ENCODE results near the gene CARD11. TPM values are rescaled to one million over a fixed set of nuclear protein-coding genes. Genes with fewer than 3 reads are reported as not detected.

CARD11 gene
- total RNA-seq, 1 experiment from 2014 or later, result 0.04 TPM

DNA sequence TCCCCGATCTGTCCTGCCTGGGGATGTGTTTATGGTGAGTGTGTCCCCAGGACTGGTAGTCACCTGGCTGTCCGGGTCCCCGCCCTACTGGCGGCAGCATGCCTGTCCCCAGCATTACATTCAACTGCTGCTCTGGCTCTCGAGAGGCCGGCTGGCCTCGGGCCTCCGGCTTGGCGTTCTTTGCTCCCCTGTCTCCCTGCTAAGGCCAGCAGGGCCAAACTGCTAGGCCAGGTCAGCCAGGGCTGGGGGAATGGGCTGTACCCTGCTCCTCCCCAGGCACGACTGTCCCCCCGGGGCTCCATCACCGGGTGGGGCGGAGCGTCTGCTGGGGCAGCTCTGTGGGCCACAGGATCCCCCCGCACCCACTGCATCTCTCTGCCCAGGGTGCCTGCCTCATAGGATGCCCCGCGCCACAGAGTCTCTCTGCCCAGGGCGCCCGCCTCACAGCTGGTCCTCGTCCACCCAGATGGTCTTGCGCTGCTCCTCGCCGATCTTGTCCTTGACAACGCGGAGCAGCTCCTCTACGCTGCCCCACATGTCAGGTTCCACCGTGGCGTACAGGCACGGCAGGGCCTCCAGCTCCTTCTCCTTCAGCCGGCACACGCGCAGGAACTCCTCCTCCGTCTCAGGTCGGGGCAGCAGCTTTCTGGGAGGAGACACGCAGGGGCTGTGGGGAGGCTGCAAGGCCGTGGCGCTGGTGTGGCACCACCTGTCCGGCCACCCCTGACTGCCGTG lies 137.3 kb downstream of the CARD11 start:
- no peak for DNase-seq (ENCODE audit: low spot score)

DNA sequence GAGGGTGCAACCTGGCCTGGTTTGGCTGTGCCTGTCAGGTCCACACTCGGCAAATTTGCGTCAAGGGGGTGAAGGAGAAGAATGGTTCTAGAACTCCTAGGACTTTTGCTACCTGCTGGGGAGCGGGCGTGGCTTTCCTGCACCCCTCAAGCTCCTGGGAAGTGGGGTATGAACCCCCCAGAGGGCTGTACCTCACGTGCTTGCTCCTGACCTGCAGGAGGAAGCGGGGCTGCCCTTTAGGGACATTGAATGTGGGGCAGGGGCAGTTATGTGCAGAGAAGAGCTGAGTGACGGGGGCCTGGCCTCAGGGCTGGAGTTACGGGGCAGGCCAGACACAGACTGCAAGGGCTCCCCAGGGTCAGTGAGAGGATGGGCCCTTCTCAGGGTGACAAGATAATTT lies 138.2 kb downstream of the CARD11 start:
- DNase-seq (ENCODE audit: low spot score), result no peak

DNA sequence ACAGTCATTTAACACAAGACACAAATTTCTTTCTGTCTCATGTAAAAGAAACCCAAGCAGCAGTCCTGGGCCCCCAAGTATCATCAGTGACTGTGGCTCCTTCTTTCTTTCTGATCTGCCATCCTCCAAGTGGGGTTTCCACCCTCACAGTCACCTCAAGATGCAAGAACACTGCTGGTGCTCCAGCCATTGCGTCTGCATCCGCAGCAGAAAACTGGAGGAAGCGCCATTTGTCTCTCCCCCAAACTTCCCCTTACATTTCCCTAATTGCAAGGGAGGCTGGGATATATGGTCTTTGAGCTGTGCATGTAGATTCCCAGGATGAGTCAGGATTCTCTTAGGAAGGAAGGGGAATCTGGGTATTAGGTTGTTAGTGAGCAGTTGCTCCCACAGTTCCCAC lies 138.6 kb downstream of the CARD11 start:
- DNase-seq (ENCODE audit: low spot score), result no peak

GRCh38 chr7:2904202-2904601 lies 139.5 kb downstream of the CARD11 start:
- no peak for DNase-seq (ENCODE audit: low spot score)

GRCh38 chr7:2903682-2904162 lies 139.9 kb downstream of the CARD11 start:
- no peak for DNase-seq (ENCODE audit: low spot score)

GRCh38 chr7:2897023-2897422 lies 146.6 kb downstream of the CARD11 start:
- DNase-seq (ENCODE audit: low spot score), result no peak

GRCh38 chr7:2896131-2896530 lies 147.5 kb downstream of the CARD11 start:
- DNase-seq (ENCODE audit: low spot score), result no peak

DNA sequence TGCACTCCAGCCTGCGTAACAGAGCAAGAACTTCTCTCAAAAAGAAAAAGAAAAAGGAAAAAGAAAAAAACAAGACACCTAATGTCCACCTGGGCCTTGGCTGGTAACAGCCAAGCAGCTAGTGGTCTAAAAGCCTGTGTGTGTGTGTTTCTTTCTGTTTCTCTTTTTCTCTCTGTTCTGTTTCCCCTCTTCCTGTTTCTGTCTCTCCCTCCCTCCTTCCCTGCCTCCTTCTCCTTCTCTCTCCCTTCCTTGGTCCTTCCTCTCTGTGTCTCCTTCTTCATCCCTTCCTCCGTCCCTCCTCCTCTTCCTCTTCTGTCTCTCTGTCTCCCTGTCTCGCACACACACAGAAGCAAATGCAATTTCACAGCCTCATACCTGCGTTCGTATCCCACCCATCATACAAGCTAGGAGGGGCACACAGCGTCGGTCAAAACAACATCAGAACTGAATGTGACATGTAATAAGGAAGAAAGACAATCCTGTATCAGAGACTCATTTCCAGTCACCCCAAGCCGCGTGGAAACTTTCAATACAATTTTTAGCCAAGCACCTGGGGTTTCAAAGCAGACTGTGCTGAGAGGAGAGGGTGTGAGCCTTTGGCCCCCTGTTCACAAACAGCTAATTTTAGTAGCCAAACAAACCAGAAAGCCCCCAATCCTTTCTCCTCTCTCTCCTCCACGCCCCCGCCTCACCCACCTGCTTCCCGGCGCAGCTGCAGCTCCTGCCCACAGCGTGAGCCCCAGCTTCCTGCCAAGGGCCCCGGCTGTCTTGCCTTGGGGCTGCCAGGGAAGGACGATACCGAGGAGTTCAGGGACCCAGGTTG lies 149.3 kb downstream of the CARD11 start:
- no peak for DNase-seq (ENCODE audit: low spot score)

GRCh38 chr7:2893411-2893861 lies 150.2 kb downstream of the CARD11 start:
- no peak for DNase-seq (ENCODE audit: low spot score)

- DNase-seq (ENCODE audit: low spot score), result no peak
Observed at GRCh38 chr7:2892549-2892948, 151.1 kb downstream of the CARD11 start.

DNA sequence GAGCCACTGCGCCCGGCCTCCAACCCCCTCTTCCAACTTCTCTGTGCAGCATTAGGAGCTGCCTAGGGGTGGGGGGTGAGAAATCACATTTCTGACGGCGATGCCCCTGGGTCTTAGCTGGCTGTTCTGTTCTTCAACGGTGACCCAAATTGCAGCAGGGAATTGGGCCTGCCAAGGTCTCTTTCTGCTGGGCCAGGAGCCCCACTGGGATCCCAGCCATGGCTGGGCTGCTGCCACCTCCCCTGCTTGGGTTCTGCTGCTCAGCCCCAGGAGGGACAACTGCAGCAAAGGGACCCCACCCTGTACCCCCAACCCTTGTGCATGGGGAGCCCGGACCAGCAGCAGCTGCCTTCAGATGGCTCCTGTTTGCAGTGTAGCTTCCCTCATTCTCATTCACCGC lies 155.9 kb downstream of the CARD11 start:
- no peak for DNase-seq (ENCODE audit: low spot score)

GRCh38 chr7:2886900-2887299 lies 156.8 kb downstream of the CARD11 start:
- DNase-seq (ENCODE audit: low spot score), result peak; percentile 96

GRCh38 chr7:2886391-2886790 lies 157.3 kb downstream of the CARD11 start:
- DNase-seq (ENCODE audit: low spot score), result no peak

DNA sequence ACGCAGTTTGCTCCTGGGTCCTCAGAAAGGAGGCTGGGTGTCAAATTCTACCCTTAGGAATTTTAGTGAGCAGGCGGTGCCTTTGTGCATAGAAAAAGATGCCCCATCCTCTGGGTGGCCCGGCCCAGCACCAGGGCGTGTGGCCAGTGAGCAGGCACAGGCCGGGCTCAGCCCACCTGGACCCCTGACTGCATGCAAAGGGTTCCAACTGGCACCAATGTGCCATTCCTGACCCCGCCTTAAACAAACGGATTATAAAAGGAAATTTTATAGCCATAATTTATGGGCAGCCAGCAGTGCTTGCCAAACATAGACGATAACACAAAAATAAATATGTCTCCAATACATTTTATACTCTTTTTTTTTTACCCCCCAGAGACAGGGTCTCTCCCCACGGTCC lies 159.5 kb downstream of the CARD11 start:
- no peak for DNase-seq (ENCODE audit: low spot score)

DNA sequence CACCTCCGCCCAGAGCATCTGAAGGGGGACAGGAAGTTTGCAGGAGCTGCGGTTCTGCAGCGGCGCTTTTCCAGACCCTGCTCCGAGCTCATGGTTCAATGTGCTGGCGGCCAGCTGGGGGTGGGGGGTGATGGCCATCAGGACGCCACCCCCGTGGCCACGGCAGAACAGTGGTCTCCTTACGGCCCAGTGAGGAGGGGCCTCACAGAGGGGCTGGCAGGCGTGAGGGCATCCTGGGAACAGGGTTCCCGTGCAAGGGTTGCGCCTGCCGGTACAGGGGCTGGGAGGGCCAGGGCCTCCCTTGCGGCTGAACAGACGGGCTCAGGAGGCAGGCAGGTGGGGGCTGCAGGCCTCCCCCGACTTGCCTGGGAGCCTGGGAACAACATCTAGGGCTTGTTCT lies 160.6 kb downstream of the CARD11 start:
- no peak for DNase-seq (ENCODE audit: low spot score)

DNA sequence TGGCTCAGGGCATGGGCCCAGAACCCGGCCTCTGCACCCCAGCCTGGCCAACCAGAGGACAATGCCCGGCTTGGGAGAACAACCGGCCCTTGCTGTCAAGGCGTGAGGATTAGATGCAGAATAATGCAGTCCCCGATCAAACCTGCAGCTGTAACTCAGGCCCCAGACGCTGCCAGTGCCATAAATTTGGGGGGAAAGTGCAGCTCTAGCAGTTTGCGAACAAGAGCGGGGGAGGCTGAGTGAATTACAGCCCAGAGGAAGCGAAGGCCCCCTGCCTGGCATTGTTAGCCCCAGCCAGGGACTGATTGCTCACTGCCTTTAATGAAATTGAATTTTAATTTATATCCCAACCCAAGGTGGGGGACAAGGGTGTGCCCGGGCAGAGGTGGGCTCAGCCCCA lies 161.6 kb downstream of the CARD11 start:
- DNase-seq (ENCODE audit: low spot score), result no peak

GRCh38 chr7:2880874-2881533 lies 162.7 kb downstream of the CARD11 start:
- DNase-seq (ENCODE audit: low spot score), result no peak

DNA sequence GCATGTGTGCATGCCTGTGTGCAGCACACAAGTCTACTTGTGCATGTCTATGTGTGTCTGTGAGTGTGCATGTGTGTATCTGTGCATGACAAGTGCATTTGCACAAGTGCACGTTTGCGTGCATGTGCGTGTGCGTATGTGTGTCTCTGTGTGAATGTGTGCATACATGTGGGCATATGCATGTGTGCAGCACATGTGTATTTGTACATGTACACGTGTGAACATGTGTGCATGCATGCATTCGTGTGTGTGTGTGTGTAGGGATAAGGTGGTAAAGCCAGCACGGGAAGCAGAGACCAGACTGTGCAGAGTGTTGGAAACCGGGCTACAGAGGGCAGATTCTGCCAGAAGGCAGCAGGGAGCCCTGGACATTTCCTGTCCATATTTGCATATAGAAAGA lies 163.6 kb downstream of the CARD11 start:
- DNase-seq (ENCODE audit: low spot score), result no peak

GRCh38 chr7:2879354-2879753 lies 164.3 kb downstream of the CARD11 start:
- no peak for DNase-seq (ENCODE audit: low spot score)

- peak; percentile 12 for DNase-seq (ENCODE audit: low spot score)
Observed at GRCh38 chr7:2878306-2878705, 165.4 kb downstream of the CARD11 start.

DNA sequence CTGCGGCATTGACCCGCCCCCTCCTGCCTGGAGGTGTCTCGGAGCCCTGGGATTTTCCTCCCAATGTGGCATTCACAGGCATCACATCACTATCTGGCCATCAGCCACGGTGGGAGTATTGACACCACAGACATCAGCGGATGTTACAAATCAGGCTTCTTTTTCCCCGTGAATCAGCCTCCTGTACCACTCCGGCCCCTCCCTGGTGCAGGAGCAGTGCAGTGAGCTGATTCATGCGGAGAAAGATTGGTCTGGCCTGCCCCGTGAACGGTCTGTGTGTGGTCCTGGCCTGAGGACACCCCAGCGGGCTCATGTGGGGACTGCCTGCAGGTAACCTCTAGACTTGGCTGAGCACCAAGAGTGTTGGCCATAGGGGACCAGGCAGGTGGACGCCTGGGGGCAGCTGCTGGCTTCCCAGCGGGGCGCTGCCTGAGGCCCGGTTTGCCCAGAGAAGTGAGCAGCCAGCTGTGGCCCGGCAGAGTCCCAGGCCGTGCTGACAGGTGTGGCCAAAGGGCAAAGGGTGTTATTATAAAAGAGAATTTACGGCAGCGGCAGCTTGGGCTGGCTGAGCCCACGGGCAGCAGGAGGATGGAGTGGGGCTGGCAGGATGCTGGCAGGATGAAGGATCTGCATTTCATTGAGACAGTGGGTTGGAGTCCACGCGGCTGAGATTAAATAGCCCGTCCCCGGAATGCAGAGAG lies 167.5 kb downstream of the CARD11 start:
- peak; percentile 94 for DNase-seq (ENCODE audit: low spot score)
